GM12874 (cell line): ENCODE results near the gene MSANTD4.

Source experiments
- CTCF ChIP-seq: IDR thresholded peaks from 2 replicates; pipeline ENCODE4 v1.5.1; 2011; ENCODE audit warnings: low read depth, mild to moderate bottlenecking, control low read depth, low read length, moderate library complexity; ENCODE audit not compliant: insufficient read depth

Gene MSANTD4

GRCh38 chr11:106011481-106011880, 10.6 kb downstream of the MSANTD4 start:
- no peak for TF ChIP-seq CTCF

GRCh38 chr11:106001304-106002012, 20.6 kb downstream of the MSANTD4 start:
- no peak for TF ChIP-seq CTCF

DNA sequence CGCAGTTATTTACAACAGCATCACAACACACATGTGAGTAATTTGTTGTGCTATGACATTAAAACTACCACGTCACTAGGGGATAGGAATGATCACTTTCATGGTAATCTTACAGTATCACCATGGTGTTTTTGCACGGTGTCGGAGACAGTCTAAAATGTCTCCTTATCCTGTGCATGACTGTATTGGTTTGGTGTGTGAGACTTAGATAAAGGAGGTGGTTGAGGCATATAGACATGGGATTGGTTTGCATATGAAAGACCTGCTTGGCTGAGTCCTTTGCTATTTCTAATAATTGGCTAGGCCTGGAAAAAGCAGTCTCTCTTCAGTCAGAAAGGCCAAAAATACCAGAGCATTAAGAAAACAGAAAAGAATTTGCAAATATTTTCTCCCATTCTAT, 30.2 kb downstream of the MSANTD4 start:
- no peak for TF ChIP-seq CTCF

DNA sequence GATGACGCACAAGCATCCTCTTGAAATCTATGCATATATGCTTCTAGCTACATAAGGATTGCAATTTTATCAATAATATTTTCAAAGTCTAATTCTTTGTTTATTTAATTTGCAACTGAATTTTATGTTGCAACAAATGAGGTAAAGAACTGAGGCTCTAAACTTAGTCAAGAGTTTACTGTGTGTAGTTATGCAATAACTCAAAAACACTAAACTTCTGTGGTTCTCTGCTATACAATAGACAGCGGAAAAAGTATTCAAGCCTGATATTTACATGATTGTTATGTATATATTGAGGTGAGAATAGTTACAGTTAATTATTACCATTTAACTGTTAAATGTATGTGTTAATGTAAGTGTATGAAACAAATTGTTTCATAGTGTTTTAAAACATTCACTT, 32.9 kb downstream of the MSANTD4 start:
- no peak for TF ChIP-seq CTCF

DNA sequence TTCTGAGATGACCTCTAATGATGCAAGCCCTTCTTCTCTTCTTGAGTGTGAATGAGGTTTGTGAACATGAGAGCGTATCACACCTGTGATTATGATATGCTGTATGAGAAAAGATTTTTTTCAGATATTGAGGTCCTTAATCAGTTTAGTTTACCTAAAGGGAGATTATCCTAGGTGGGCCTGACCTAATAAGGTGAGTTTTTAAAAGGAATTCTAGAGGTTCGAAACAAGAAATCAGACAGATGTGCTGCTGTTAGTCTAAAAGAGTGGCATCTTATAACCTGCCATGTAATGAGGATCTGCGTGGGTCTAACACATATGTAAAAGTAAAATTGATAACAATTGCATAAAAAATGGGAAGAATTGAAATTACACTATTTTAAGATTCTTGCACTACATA, 33.8 kb downstream of the MSANTD4 start:
- no peak for TF ChIP-seq CTCF

DNA sequence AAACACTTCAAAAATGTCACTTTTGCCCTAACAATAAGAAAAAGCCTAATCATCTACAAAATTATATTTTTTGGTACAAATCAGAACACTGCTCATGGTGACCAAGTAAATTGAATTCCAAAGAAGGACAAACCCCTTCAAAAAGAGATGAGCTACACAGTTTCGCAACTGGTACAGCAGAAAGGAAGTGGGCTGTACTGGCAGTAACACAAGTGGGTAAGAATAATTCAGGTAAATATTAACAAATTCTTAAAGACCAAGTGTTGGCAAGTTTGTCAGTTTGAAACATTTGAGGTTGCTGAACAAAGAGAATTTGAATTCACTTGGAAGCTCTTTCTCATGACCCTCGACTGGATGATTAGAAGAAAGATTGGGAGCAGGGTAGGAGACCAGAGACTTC, 35.5 kb downstream of the MSANTD4 start:
- no peak for TF ChIP-seq CTCF

- TF ChIP-seq CTCF = no peak
These were observed 41.9 kb downstream of the MSANTD4 start for GRCh38 chr11:105979997-105980703.
